ENCODE data around the gene GRIK3. TPM values are rescaled to one million over a fixed set of nuclear protein-coding genes. Genes with fewer than 3 reads are reported as not detected.

Gene GRIK3
- total RNA-seq, 4 donors from 2014 or later = 0.75 to 9.8 (median 1.2) TPM

DNA sequence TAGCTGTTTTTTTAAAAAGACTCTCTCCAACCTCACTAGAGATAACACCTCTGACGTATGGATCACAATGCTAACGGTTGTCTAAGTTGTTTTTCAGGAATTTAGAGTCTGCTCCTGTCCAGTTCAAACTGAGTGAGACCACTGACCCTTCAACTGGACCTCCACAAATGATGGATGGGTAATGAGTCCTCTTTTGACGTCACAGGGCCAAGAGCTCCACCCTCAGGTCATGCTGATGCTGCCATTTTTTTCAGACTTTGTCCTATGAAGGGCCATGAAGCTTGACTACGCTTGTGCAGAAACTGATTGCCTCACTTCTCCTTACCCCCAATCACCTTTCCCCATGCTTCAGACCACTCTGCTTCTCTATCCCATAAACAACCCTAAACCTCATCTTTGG, 16.6 kb downstream of the GRIK3 start:
- in situ Hi-C loops (cut with MboI; ENCODE audit: low pct_ligation_motif_present in 1 of 4, low pct_unique_long_range_greater_than_20kb in 1 of 4, low sequenced_read_pairs in 3 of 4) (no loop called here), intact Hi-C loops (cut with DNase I; ENCODE audit: low total_unique reads) (no loop called here)
- Histone ChIP-seq H3K9me3 (no peaks in the 10 kb centered on the region), H3K4me1 (no peaks in the 10 kb centered on the region), H3K4me3 (no peak overlapping the region), H3K27me3 (peaks cover 6% of the 10 kb centered on the region), H3K36me3 (no peaks in the 10 kb centered on the region), H3K27ac (no peak overlapping the region)
- 53 to 80% methylated on average over 2 to 4 of the region's 4 CpGs for WGBS, 2 donors (ENCODE audit: low coverage in 1 of 2)
- DNase-seq = no peak
- no peak for TF ChIP-seq EP300 (IDR thresholded peaks at IDR 0.05; ENCODE audit: low read depth)
- no peak for TF ChIP-seq POLR2A (IDR thresholded peaks at IDR 0.05)
- TF ChIP-seq, protein P1, sequence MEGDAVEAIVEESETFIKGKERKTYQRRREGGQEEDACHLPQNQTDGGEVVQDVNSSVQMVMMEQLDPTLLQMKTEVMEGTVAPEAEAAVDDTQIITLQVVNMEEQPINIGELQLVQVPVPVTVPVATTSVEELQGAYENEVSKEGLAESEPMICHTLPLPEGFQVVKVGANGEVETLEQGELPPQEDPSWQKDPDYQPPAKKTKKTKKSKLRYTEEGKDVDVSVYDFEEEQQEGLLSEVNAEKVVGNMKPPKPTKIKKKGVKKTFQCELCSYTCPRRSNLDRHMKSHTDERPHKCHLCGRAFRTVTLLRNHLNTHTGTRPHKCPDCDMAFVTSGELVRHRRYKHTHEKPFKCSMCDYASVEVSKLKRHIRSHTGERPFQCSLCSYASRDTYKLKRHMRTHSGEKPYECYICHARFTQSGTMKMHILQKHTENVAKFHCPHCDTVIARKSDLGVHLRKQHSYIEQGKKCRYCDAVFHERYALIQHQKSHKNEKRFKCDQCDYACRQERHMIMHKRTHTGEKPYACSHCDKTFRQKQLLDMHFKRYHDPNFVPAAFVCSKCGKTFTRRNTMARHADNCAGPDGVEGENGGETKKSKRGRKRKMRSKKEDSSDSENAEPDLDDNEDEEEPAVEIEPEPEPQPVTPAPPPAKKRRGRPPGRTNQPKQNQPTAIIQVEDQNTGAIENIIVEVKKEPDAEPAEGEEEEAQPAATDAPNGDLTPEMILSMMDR (IDR thresholded peaks at IDR 0.05) = no peak
- TF ChIP-seq POLR2AphosphoS5 (IDR thresholded peaks at IDR 0.05) = no peak

DNA sequence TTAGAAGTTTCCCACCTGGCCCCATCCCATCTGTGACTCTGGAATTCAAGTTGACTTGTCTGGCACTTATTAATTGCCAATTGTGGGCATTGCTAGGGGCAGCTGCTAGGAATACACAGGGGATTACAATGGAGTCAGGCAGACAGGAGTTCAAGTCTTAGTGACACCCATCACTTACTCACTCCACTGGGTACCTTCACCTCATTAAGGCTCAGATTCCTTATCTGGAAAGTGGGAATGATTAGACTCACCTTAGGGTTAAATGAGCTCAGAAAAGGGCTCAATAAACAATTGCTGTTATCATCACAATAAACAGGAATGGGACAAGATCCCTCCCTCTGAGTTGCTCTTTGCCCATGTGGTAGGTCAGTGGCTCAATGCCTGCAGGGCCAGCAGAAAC, 18.2 kb downstream of the GRIK3 start:
- Histone ChIP-seq H3K9me3 (no peaks in the 10 kb centered on the region), H3K4me1 (no peaks in the 10 kb centered on the region), H3K36me3 (no peaks in the 10 kb centered on the region), H3K27ac (no peak overlapping the region), H3K27me3 (peaks cover 6% of the 10 kb centered on the region), H3K4me3 (no peak overlapping the region)
- no peak for TF ChIP-seq POLR2AphosphoS5 (IDR thresholded peaks at IDR 0.05)
- no peak for TF ChIP-seq EP300 (IDR thresholded peaks at IDR 0.05; ENCODE audit: low read depth)
- no peak for TF ChIP-seq POLR2A (IDR thresholded peaks at IDR 0.05)
- TF ChIP-seq, protein P1 (IDR thresholded peaks at IDR 0.05) = no peak
- intact Hi-C loops (cut with DNase I; ENCODE audit: low total_unique reads) = no loop called here
- in situ Hi-C loops (cut with MboI; ENCODE audit: low pct_ligation_motif_present in 1 of 4, low pct_unique_long_range_greater_than_20kb in 1 of 4, low sequenced_read_pairs in 3 of 4) = no loop called here
- no peak for DNase-seq

DNA sequence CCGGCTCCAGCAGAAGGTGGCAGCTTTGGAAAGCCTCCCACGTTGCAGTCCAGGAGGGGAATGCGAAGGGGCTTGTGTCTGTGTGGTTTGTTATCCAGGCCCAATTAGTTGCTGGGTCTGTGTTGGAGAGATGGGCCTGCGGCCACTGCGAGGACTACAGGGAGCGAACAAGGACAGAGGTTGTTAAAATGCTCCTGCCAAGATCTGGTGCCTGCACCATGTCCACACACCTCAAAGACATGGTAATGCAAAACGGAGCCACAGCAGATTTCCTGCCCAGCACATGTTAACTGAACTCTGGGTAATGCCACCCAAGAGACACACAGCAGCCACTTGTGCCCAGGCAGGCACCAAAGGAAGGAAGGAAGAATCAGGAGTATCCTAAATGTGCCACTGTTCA, 18.6 kb downstream of the GRIK3 start:
- no peaks in the 10 kb centered on the region for H3K4me1 ChIP-seq
- H3K36me3 ChIP-seq = no peaks in the 10 kb centered on the region
- in situ Hi-C loops (cut with MboI; ENCODE audit: low pct_ligation_motif_present in 1 of 4, low pct_unique_long_range_greater_than_20kb in 1 of 4, low sequenced_read_pairs in 3 of 4) (no loop called here), intact Hi-C loops (cut with DNase I; ENCODE audit: low total_unique reads) (no loop called here)
- H3K4me3 ChIP-seq = no peak overlapping the region
- peaks cover 6% of the 10 kb centered on the region for H3K27me3 ChIP-seq
- no peak for TF ChIP-seq POLR2A (IDR thresholded peaks at IDR 0.05)
- TF ChIP-seq EP300 (IDR thresholded peaks at IDR 0.05; ENCODE audit: low read depth) = no peak
- TF ChIP-seq, protein P1 (IDR thresholded peaks at IDR 0.05) = no peak
- no peak for TF ChIP-seq POLR2AphosphoS5 (IDR thresholded peaks at IDR 0.05)
- no peak overlapping the region for H3K27ac ChIP-seq
- no peaks in the 10 kb centered on the region for H3K9me3 ChIP-seq
- WGBS, 2 donors (ENCODE audit: low coverage in 1 of 2) = 80% methylated on average over 7 of the region's 7 CpGs; no CpG with 5 or more reads in 1 of the 2 donors
- DNase-seq = no peak

DNA sequence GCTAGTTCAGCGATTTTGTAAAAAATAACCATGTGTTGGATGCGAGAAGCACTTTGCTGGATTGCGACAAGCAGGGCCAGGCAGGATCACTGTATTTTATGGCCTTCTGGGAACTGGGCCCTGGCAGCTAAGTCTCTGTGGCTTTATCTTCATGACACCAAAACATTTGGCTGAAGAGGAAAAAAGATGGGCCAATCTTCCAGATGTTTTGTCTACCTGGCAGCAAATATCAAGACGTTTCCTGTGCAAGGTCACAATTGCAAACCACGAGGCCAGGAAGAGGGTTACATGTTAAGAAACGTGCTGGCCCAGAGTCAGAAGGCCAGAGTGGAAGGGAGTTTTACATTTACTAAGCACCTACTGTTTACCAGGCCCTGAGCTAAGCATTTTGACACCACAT, 22.1 kb downstream of the GRIK3 start:
- Histone ChIP-seq H3K36me3 (no peaks in the 10 kb centered on the region), H3K27ac (no peak overlapping the region), H3K9me3 (no peaks in the 10 kb centered on the region), H3K4me3 (no peak overlapping the region), H3K27me3 (no peaks in the 10 kb centered on the region), H3K4me1 (no peaks in the 10 kb centered on the region)
- TF ChIP-seq, protein P1 (IDR thresholded peaks at IDR 0.05) = no peak
- TF ChIP-seq EP300 (IDR thresholded peaks at IDR 0.05; ENCODE audit: low read depth) (no peak), POLR2A (IDR thresholded peaks at IDR 0.05) (no peak), POLR2AphosphoS5 (IDR thresholded peaks at IDR 0.05) (no peak)
- no peak for DNase-seq
- WGBS, 2 donors (ENCODE audit: low coverage in 1 of 2) = 50% methylated on average over 6 of the region's 6 CpGs; no CpG with 5 or more reads in 1 of the 2 donors
- intact Hi-C loops (cut with DNase I; ENCODE audit: low total_unique reads) (loop anchor here (5.0 kb wide), 1 partner anchor 1390 kb away; no protein-coding TSS in a partner anchor), in situ Hi-C loops (cut with MboI; ENCODE audit: low pct_ligation_motif_present in 1 of 4, low pct_unique_long_range_greater_than_20kb in 1 of 4, low sequenced_read_pairs in 3 of 4) (no loop called here)
